ENCODE measurements around the gene RRAS2. TPM values are rescaled to one million over a fixed set of nuclear protein-coding genes. Genes with fewer than 3 reads are reported as not detected.
"Not testable (repeated sequence)": the region's sequence is repeated elsewhere in the genome, so short reads cannot be mapped to it uniquely, and the experiment has no call there.

Gene RRAS2
- total and polyA plus RNA-seq, 12 donors: 9.2 to 59.3 (median 26.6) TPM

GRCh38 chr11:14288189-14288935 lies 70.6 kb downstream of the RRAS2 start:
- Histone ChIP-seq H3K4me1 (replicated peaks in 1 of 2) (no peaks in the 10 kb centered on the region), H3K36me3 (replicated peaks in 1 of 2) (no peaks in the 10 kb centered on the region), H3K27ac (peak overlapping the region in 1 of 5 donors; percentile 5), H3K4me3 (no peak overlapping the region), H3K27me3 (no peaks in the 10 kb centered on the region), H3K9me3 (replicated peaks in 1 of 3) (no peaks in the 10 kb centered on the region)
- no peak for DNase-seq
- intact Hi-C loops (cut with DNase I): no loop called here
- WGBS, 4 donors: 62 to 89% (median 86%) methylated on average over 2 of the region's 2 CpGs
- TF ChIP-seq CTCF (IDR thresholded peaks at IDR 0.05) (no peak), POLR2A (IDR thresholded peaks at IDR 0.05) (no peak)

GRCh38 chr11:14278869-14279268 lies 80.1 kb downstream of the RRAS2 start:
- H3K4me1 ChIP-seq (replicated peaks in 1 of 2); DNase-seq; H3K36me3 ChIP-seq (replicated peaks in 1 of 2); H3K27ac ChIP-seq; intact Hi-C loops (cut with DNase I); H3K9me3 ChIP-seq (replicated peaks in 1 of 3); H3K27me3 ChIP-seq; H3K4me3 ChIP-seq: not testable (repeated sequence)
- WGBS, 4 donors: 96% methylated on average over 1 of the region's 1 CpG; no CpG with 5 or more reads in 3 of the 4 donors

- DNase-seq: no peak
- no peak overlapping the region for H3K4me3 ChIP-seq
- H3K27me3 ChIP-seq: no peaks in the 10 kb centered on the region
- TF ChIP-seq CTCF (IDR thresholded peaks at IDR 0.05) (no peak), POLR2A (IDR thresholded peaks at IDR 0.05) (no peak)
- H3K9me3 ChIP-seq (replicated peaks in 1 of 3): no peaks in the 10 kb centered on the region
- peaks cover 0 to 5% of the 10 kb centered on the region in 2 donors for H3K4me1 ChIP-seq (replicated peaks in 1 of 2)
- intact Hi-C loops (cut with DNase I): no loop called here
- no peak overlapping the region for H3K27ac ChIP-seq
- H3K36me3 ChIP-seq (replicated peaks in 1 of 2): no peaks in the 10 kb centered on the region
These were observed 83.9 kb downstream of the RRAS2 start for GRCh38 chr11:14275076-14275475.

GRCh38 chr11:14273895-14274294 lies 85.1 kb downstream of the RRAS2 start:
- no peak for DNase-seq
- Histone ChIP-seq H3K27ac (no peak overlapping the region), H3K36me3 (replicated peaks in 1 of 2) (no peaks in the 10 kb centered on the region), H3K27me3 (no peaks in the 10 kb centered on the region), H3K4me1 (replicated peaks in 1 of 2) (peaks cover 0 to 5% of the 10 kb centered on the region in 2 donors), H3K9me3 (replicated peaks in 1 of 3) (no peaks in the 10 kb centered on the region), H3K4me3 (no peak overlapping the region)
- intact Hi-C loops (cut with DNase I): no loop called here
- 89 to 93% (median 91%) methylated on average over 2 of the region's 2 CpGs for WGBS, 4 donors
- no peak for TF ChIP-seq CTCF (IDR thresholded peaks at IDR 0.05)
- no peak for TF ChIP-seq POLR2A (IDR thresholded peaks at IDR 0.05)

Data from adrenal gland (tissue), 12 donors.